Stimulated activated naive CD8-positive, alpha-beta T cell treated with anti-CD3 and anti-CD28 coated beads, Interleukin-15, amount 100 ng/mL, for 72 hours (primary cell): Measurements from ENCODE around the gene SHANK2.
"Not testable (repeated sequence)": the region's sequence is repeated elsewhere in the genome, so short reads cannot be mapped to it uniquely, and the experiment has no call there.

Experiments
- ATAC-seq: fragments of 150-1000 bp; cut with Tn5 transposase; 2 replicates; pipeline ENCODE4 v1.10.0; 2021; ENCODE audit warnings: mild to moderate bottlenecking, moderate library complexity
- DNase-seq, 2 donors: peaks; one replicate each; pipeline ENCODE4 v3.0.0; 2021 to 2022
- H3K27ac Mint-ChIP-seq, 2 donors: one replicate each; pipeline ENCODE4 v1.8.0; 2022; ENCODE audit warnings: mild to moderate bottlenecking in 2 of 2, mixed read lengths in 2 of 2, moderate library complexity in 2 of 2
- H3K27me3 Mint-ChIP-seq: one replicate; pipeline ENCODE4 v1.8.0; 2022; ENCODE audit warnings: mixed read lengths
- H3K4me1 Mint-ChIP-seq: one replicate; pipeline ENCODE4 v1.8.0; 2022; ENCODE audit warnings: mild to moderate bottlenecking, mixed read lengths
- H3K4me3 Mint-ChIP-seq, 2 donors: one replicate each; pipeline ENCODE4 v1.8.0; 2022; ENCODE audit warnings: mild to moderate bottlenecking in 2 of 2, mixed read lengths in 2 of 2, moderate library complexity in 1 of 2
- H3K9me3 Mint-ChIP-seq, 2 donors: one replicate each; pipeline ENCODE4 v1.8.0; 2022; ENCODE audit warnings: mixed read lengths in 2 of 2

The SHANK2 gene

DNA sequence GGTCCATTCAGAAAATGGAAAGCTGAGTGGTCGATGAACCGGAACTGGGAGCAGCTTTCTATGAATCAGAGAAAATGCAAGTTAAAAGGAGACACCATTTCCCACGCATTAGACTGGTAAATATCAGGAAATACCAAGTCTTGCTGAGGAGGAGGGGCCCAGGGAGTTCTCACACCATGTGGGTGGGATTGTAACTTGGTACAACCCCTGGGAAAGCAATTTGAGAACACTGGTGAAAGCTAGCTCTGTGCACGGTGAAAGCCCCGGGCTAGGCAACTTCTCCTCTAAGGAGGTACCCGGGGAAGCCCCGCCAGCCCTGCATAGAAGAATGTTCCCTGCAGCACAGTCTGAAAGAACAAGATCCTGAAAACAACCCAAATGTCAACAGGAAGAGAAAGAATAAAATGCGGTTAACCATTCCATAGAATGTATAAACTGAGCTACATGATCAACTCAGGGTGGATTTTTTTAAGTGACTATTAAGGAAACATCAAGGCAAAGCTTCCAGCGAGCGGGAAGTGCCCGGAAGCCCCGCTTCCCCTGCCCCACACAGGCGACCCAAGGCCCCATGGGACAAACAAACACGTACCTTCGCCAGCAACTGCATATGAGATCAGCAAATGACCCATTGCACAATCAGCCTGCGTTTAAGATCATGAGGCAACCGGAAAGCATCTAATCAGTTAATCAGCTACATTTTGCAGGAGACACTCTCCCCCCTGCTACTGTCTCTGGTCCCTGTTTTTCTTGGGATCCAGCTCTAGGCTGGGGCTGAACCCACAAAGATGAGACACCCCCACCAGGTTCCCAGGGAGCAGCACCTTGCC, 11.3 kb downstream of the SHANK2 start:
- no peak overlapping the region for H3K4me3 Mint-ChIP-seq
- ATAC-seq (no peak), DNase-seq (no peak)
- peaks cover 10% of the 10 kb centered on the region for H3K4me1 Mint-ChIP-seq
- peaks cover 46% of the 10 kb centered on the region for H3K27me3 Mint-ChIP-seq
- H3K9me3 Mint-ChIP-seq: no peaks in the 10 kb centered on the region
- H3K27ac Mint-ChIP-seq: no peak overlapping the region

- no peak for DNase-seq
- Mint-ChIP-seq H3K27ac (peak overlapping the region in 1 of 2 donors; percentile 31), H3K9me3 (no peaks in the 10 kb centered on the region), H3K27me3 (peaks cover 42% of the 10 kb centered on the region), H3K4me1 (peaks cover 10% of the 10 kb centered on the region), H3K4me3 (no peak overlapping the region)
- ATAC-seq: no peak
Observed at GRCh38 chr11:71240061-71240690, 12.2 kb downstream of the SHANK2 start.

- DNase-seq: no peak
- Mint-ChIP-seq H3K4me1 (peaks cover 10% of the 10 kb centered on the region), H3K4me3 (no peak overlapping the region), H3K27me3 (peaks cover 45% of the 10 kb centered on the region), H3K9me3 (no peaks in the 10 kb centered on the region), H3K27ac (no peak overlapping the region)
- ATAC-seq: no peak
Observed at GRCh38 chr11:71239581-71239980, 12.8 kb downstream of the SHANK2 start.

DNA sequence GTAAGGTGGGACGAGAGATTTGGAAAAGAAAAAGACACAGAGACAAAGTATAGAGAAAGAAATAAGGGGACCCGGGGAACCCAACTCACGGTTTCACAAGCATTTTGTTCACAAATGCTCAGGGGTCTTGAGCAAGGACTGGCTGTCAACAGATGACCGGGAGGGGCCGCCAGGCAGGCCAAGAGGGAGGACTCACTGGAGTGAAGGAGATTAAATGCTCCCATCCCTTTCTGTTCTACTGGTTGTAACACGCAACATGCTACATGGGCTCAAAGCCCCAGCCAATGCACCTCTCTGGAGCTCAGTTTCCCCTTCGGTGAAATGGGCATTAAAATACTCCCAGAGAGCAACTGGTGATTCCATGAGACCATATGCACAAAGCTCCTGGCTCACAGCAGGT, 13.4 kb downstream of the SHANK2 start:
- H3K4me3 Mint-ChIP-seq: no peak overlapping the region
- H3K27ac Mint-ChIP-seq: peak overlapping the region in 1 of 2 donors; percentile 19
- H3K27me3 Mint-ChIP-seq: peaks cover 48% of the 10 kb centered on the region
- no peaks in the 10 kb centered on the region for H3K9me3 Mint-ChIP-seq
- peaks cover 10% of the 10 kb centered on the region for H3K4me1 Mint-ChIP-seq
- DNase-seq: no peak
- ATAC-seq: no peak

- H3K9me3 Mint-ChIP-seq: no peaks in the 10 kb centered on the region
- peaks cover 48% of the 10 kb centered on the region for H3K27me3 Mint-ChIP-seq
- peaks cover 10% of the 10 kb centered on the region for H3K4me1 Mint-ChIP-seq
- ATAC-seq (no peak), DNase-seq (no peak)
- H3K27ac Mint-ChIP-seq: peak overlapping the region in 1 of 2 donors; percentile 19
- H3K4me3 Mint-ChIP-seq: no peak overlapping the region
Observed at GRCh38 chr11:71238285-71238875, 14.0 kb downstream of the SHANK2 start.

GRCh38 chr11:71237853-71238252, 14.5 kb downstream of the SHANK2 start:
- DNase-seq: no peak
- Mint-ChIP-seq H3K4me3 (no peak overlapping the region), H3K27ac (no peak overlapping the region), H3K9me3 (no peaks in the 10 kb centered on the region), H3K27me3 (peaks cover 48% of the 10 kb centered on the region), H3K4me1 (peaks cover 10% of the 10 kb centered on the region)
- ATAC-seq: no peak

- Mint-ChIP-seq H3K27me3 (peaks cover 48% of the 10 kb centered on the region), H3K9me3 (no peaks in the 10 kb centered on the region), H3K4me1 (peaks cover 10% of the 10 kb centered on the region), H3K4me3 (no peak overlapping the region), H3K27ac (no peak overlapping the region)
- no peak for ATAC-seq
- DNase-seq: no peak
Observed at GRCh38 chr11:71236836-71237475, 15.4 kb downstream of the SHANK2 start.

DNA sequence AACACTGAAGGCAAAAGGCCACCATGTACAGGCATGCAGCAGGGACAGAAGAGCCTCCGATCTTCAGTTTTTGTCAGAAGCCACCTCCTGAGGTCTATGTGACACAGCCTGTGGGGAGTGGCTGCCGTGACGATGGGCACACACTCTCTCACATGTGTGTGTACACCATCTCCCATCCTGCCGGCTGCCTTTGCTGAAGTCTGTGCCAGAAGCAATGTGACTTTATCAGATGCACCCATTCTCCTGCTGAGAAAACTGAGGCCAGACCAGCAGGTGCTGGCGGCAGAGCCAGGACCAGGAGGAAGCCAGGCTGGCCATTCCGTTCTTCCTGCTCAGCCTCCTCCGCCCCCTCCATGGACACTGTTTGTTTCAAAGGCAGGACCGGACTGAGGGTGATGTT, 16.7 kb downstream of the SHANK2 start:
- DNase-seq: no peak
- peaks cover 4% of the 10 kb centered on the region for H3K4me1 Mint-ChIP-seq
- H3K27ac Mint-ChIP-seq: no peak overlapping the region
- ATAC-seq: no peak
- H3K27me3 Mint-ChIP-seq: peaks cover 37% of the 10 kb centered on the region
- no peak overlapping the region for H3K4me3 Mint-ChIP-seq
- no peaks in the 10 kb centered on the region for H3K9me3 Mint-ChIP-seq

DNA sequence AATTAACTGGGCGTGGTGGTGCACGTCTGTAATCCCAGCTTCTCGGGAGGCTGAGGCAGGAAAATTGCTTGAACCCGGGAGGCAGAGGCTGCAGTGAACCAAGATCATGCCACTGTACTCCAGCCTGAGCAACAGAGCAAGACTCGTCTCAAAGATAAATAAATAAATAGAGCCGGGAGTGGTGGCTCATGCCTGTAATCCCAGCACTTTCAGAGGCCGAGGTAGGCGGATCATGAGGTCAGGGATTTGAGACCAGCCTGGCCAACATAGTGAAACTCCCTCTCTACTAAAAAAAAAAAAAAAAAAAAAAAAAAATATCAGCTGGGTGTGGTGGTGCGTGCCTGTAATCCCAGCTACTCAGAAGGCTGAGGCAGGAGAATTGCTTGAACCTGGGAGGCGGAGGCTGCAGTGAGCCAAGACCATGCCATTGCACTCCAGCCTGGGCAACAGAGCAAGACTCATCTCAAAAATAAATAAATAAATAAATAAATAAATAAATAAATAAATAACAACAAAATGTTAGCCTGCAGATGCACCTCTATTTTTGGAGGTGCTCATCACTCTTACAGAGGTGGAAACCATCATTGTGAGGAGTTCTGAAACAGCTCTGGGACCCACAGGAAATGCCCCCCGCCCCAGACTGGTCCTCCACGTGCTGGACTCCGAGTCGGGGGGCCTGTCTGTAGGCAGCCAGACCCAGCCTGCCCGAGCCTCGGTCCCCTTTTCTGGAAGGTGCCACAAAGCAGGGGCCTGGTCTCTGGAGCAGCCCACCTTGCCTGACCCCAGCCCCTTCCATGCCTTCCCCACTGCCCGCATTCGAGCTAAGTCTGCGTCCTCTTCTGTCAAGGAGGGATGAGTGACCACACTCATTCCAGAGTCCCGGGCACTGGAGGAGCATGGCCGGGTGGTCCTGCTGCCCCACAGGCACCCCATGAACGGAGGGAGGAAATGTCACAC, 18.2 kb downstream of the SHANK2 start:
- H3K4me3 Mint-ChIP-seq, H3K4me1 Mint-ChIP-seq, H3K27ac Mint-ChIP-seq, H3K9me3 Mint-ChIP-seq, DNase-seq, ATAC-seq: not testable (repeated sequence)
- peaks cover 34% of the 10 kb centered on the region for H3K27me3 Mint-ChIP-seq

DNA sequence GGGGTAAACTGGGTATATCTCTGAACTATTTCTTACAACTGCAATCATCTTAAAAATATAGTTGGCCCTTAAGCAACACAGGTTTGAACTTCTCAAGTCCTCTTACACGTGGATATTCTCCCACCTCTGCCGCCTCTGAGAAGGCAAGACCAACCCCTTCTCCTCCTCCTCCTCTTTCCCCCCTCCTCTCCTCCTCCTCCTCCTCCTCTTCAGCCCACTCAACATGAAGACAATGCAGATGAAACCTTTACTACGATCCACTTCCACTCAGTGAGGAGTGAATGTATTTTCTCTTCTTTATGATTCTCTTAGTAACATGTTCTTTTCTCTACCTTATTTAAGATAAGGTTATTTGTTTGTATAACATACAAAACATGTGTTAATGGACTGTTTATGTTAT, 20.0 kb downstream of the SHANK2 start:
- peaks cover 7 to 8% of the 10 kb centered on the region in 2 donors for H3K9me3 Mint-ChIP-seq
- H3K4me3 Mint-ChIP-seq: no peak overlapping the region
- peaks cover 26% of the 10 kb centered on the region for H3K27me3 Mint-ChIP-seq
- DNase-seq (no peak), ATAC-seq (no peak)
- no peak overlapping the region for H3K27ac Mint-ChIP-seq
- no peaks in the 10 kb centered on the region for H3K4me1 Mint-ChIP-seq

GRCh38 chr11:71228961-71229360, 23.4 kb downstream of the SHANK2 start:
- H3K27ac Mint-ChIP-seq: no peak overlapping the region
- H3K4me1 Mint-ChIP-seq: no peaks in the 10 kb centered on the region
- no peak overlapping the region for H3K4me3 Mint-ChIP-seq
- H3K9me3 Mint-ChIP-seq: peaks cover 19 to 23% of the 10 kb centered on the region in 2 donors
- ATAC-seq: no peak
- DNase-seq: no peak
- H3K27me3 Mint-ChIP-seq: peaks cover 11% of the 10 kb centered on the region

- ATAC-seq (no peak), DNase-seq (no peak)
- H3K27ac Mint-ChIP-seq: no peak overlapping the region
- peaks cover 19 to 23% of the 10 kb centered on the region in 2 donors for H3K9me3 Mint-ChIP-seq
- H3K4me1 Mint-ChIP-seq: no peaks in the 10 kb centered on the region
- no peak overlapping the region for H3K4me3 Mint-ChIP-seq
- peaks cover 11% of the 10 kb centered on the region for H3K27me3 Mint-ChIP-seq
Observed at GRCh38 chr11:71227058-71227659, 25.2 kb downstream of the SHANK2 start.

DNA sequence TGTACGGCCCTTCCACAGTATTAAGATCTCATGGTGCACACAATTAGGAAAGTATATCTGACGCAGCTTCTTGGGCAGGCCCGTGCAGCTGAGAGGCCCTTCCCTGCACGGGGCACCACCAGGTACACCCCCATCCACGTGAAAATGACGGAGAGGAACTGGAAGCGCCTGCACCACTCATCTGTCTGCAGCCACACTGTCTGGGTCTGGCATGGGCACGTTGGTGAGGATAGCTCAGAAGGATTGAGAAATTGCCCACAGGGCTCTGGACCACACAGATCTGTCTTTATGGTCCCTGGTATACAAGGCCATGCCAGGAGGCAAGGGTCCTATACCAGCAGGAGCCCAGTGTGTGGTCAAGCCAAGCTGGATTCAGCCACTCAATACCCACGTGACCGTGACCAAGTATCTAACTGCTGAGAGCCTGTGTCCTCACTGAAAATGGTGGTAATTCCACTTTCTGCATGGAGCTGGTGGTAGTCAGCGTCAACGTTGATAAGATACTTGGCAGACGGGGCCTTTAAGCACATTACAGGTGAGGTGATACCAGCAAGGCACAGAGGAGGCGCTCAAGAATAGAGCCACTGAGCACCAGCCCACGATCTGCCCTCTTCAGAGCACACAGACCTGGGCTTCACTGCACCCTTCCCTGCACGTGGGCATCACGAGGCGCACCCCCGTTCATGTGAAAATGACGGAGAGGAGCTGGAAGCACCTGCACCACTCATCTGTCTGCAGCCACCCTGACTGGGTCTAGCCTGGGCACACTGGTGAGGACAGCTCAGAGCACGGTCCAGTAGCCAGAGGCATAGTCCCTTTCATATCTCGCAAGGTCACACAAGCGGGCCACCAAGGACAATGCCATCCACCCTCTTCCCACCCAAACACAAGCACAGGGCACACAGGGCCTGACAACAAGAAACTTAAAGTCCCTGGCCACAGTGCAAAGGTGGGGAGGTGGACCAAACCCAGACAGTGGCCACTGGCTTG, 28.4 kb downstream of the SHANK2 start:
- Mint-ChIP-seq H3K4me3 (no peak overlapping the region), H3K27me3 (peaks cover 7% of the 10 kb centered on the region), H3K27ac (no peak overlapping the region), H3K4me1 (no peaks in the 10 kb centered on the region), H3K9me3 (peaks cover 19 to 23% of the 10 kb centered on the region in 2 donors)
- no peak for ATAC-seq
- no peak for DNase-seq

- ATAC-seq (no peak), DNase-seq (no peak)
- Mint-ChIP-seq H3K27ac (no peak overlapping the region), H3K9me3 (peaks cover 19 to 22% of the 10 kb centered on the region in 2 donors), H3K27me3 (peaks cover 6% of the 10 kb centered on the region), H3K4me1 (no peaks in the 10 kb centered on the region), H3K4me3 (no peak overlapping the region)
Observed at GRCh38 chr11:71223081-71223405, 29.3 kb downstream of the SHANK2 start.
